ENCODE data around the gene AFP. TPM values are rescaled to one million over a fixed set of nuclear protein-coding genes. Genes with fewer than 3 reads are reported as not detected.

Gene AFP
- total and polyA plus RNA-seq, 9 of the 15 experiments (the other 6 are each of a cell fraction or from before 2014, with no cell fraction given) = 0.47 to 6.2 (median 3.0) TPM

DNA sequence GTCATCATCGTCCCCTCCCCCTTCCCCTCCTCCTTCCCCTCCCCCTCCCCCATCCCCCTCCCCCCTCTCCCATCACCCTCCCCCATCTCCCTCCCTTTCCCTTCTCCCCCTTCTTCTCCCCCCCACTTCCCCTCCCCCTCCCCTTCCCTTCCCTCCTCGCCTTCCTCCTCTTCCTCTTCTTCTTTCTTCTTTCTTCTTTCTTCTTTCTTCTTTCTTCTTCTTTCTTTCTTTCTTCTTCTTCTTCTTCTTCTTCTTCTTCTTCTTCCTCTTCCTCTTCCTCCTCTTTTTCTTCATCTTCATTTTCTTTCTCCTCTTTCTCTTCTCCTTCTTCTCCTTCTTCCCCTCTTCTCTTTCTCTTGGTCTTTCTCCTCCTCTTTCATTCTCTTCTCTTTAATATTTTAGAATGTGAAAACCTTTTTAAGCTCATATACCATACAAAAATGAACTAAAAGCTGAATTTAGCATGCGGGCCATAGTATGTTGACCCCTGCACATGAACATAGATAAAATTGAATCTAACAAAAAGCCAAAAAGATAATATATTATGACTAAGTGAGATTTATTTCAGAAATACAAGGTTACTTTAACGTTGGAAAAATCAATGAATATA is 25.0 kb downstream of the AFP start:
- ChIA-PET CTCF (ENCODE audit: low intra/inter-chr PET ratio) (no interaction called here), POLR2A (no interaction called here)
- peak; percentile 91 for TF ChIP-seq PCBP2 (IDR thresholded peaks at IDR 0.05; ENCODE audit: low read depth, low read length, poor library complexity, severe bottlenecking)
- TF ChIP-seq, protein P1, sequence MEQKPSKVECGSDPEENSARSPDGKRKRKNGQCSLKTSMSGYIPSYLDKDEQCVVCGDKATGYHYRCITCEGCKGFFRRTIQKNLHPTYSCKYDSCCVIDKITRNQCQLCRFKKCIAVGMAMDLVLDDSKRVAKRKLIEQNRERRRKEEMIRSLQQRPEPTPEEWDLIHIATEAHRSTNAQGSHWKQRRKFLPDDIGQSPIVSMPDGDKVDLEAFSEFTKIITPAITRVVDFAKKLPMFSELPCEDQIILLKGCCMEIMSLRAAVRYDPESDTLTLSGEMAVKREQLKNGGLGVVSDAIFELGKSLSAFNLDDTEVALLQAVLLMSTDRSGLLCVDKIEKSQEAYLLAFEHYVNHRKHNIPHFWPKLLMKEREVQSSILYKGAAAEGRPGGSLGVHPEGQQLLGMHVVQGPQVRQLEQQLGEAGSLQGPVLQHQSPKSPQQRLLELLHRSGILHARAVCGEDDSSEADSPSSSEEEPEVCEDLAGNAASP (IDR thresholded peaks at IDR 0.05) = no peak
- no peak for TF ChIP-seq SAFB (IDR thresholded peaks at IDR 0.05; ENCODE audit: borderline replicate concordance, low read depth, low read length)
- no peak for TF ChIP-seq RFX1 (IDR thresholded peaks at IDR 0.05)
- peak; percentile 96 for TF ChIP-seq HNRNPK (IDR thresholded peaks at IDR 0.05; ENCODE audit: low read depth, low read length, poor library complexity, severe bottlenecking)
- no peak for TF ChIP-seq ZNF644 (tag; IDR thresholded peaks at IDR 0.05; ENCODE audit: low read depth)
- TF ChIP-seq ZNF274 (IDR thresholded peaks at IDR 0.05; ENCODE audit: borderline replicate concordance, low read depth, low read length) = no peak
- TF ChIP-seq PCBP1 (IDR thresholded peaks at IDR 0.05; ENCODE audit: low read depth, low read length, poor library complexity, severe bottlenecking) = peak; percentile 85
- no peaks in the 10 kb centered on the region for H3K9me3 ChIP-seq (replicated peaks; ENCODE audit: control insufficient read depth, insufficient read depth, low read depth, low read length)
- no peaks in the 10 kb centered on the region for H3K9me1 ChIP-seq (ENCODE audit: control insufficient read depth, insufficient read depth, low read length)
- 22% methylated on average over 2 of the region's 4 CpGs for WGBS (ENCODE audit: insufficient coverage, low coverage, missing lambda C conversion rate)
- no peaks in the 10 kb centered on the region for H3K79me2 ChIP-seq (ENCODE audit: control insufficient read depth, insufficient read depth, low read length)
- H3K4me2 ChIP-seq (ENCODE audit: insufficient read depth, low read length) = no peak overlapping the region
- FAIRE-seq (no peak), ATAC-seq (no peak), DNase-seq (ENCODE audit: extremely low read depth in 1 of 4, low spot score in 3 of 4) (no peak)
- BruUV-seq (replicated peaks) = no TSS peak
- H3K4me1 ChIP-seq (replicated peaks in 1 of 2; ENCODE audit: control insufficient read depth in 2 of 2, insufficient read depth in 2 of 2, low read length in 2 of 2) = no peaks in the 10 kb centered on the region; a peak in 1 of 5 replicates
- in situ Hi-C loops (cut with MboI) (no loop called here), intact Hi-C loops (cut with micrococcal nuclease) (no loop called here)
- no peak overlapping the region for H3K4me3 ChIP-seq
- no peak overlapping the region for H3K27ac ChIP-seq (ENCODE audit: extremely low read depth, low read depth, low read length)
- H2AFZ ChIP-seq (ENCODE audit: low read depth, low read length) = no peak overlapping the region
- no peaks in the 10 kb centered on the region for H3K36me3 ChIP-seq (ENCODE audit: control insufficient read depth, insufficient read depth, low read length)
- no peaks in the 10 kb centered on the region for H4K20me1 ChIP-seq (replicated peaks; ENCODE audit: control insufficient read depth, insufficient read depth, low read length)
- H3K9ac ChIP-seq (ENCODE audit: insufficient read depth in 1 of 2, low read depth in 2 of 2, low read length in 2 of 2) = no peak overlapping the region
- no peaks in the 10 kb centered on the region for H3K27me3 ChIP-seq (ENCODE audit: control insufficient read depth in 2 of 2, insufficient read depth in 2 of 2, low read length in 2 of 2)
